GM19324 (cell line): ENCODE data around the gene AQP12B.

Experiments used
- ATAC-seq: cut with Tn5 transposase; IDR thresholded peaks from one replicate; pipeline ENCODE4 v1.9.1; 2021; ENCODE audit warnings: mild to moderate bottlenecking, moderate library complexity; ENCODE audit not compliant: unreplicated experiment, low FRiP score

Gene AQP12B

GRCh38 chr2:240650254-240650965 is 32.3 kb downstream of the AQP12B start:
- no peak for ATAC-seq

GRCh38 chr2:240649331-240649730 is 33.4 kb downstream of the AQP12B start:
- no peak for ATAC-seq

GRCh38 chr2:240648650-240649275 is 33.9 kb downstream of the AQP12B start:
- ATAC-seq: no peak

GRCh38 chr2:240648155-240648649 is 34.5 kb downstream of the AQP12B start:
- no peak for ATAC-seq

GRCh38 chr2:240647503-240648154 is 35.1 kb downstream of the AQP12B start:
- no peak for ATAC-seq

GRCh38 chr2:240646900-240647502 is 35.7 kb downstream of the AQP12B start:
- ATAC-seq: no peak

GRCh38 chr2:240646176-240646899 is 36.3 kb downstream of the AQP12B start:
- ATAC-seq: no peak

GRCh38 chr2:240645801-240646175 is 36.9 kb downstream of the AQP12B start:
- ATAC-seq: no peak

- ATAC-seq: no peak
These were observed 37.3 kb downstream of the AQP12B start for GRCh38 chr2:240645346-240645745.

- ATAC-seq: no peak
These were observed 37.8 kb downstream of the AQP12B start for GRCh38 chr2:240644859-240645301.

- no peak for ATAC-seq
These were observed 38.5 kb downstream of the AQP12B start for GRCh38 chr2:240644171-240644651.

GRCh38 chr2:240643811-240644150 is 38.9 kb downstream of the AQP12B start:
- ATAC-seq: no peak

- ATAC-seq: no peak
These were observed 39.4 kb downstream of the AQP12B start for GRCh38 chr2:240643093-240643810.

- ATAC-seq: no peak
These were observed 39.9 kb downstream of the AQP12B start for GRCh38 chr2:240642806-240643092.

- ATAC-seq: no peak
These were observed 40.5 kb downstream of the AQP12B start for GRCh38 chr2:240642061-240642805.

GRCh38 chr2:240640939-240641338 is 41.7 kb downstream of the AQP12B start:
- ATAC-seq: no peak

- ATAC-seq: no peak
These were observed 43.1 kb downstream of the AQP12B start for GRCh38 chr2:240639566-240639965.

- no peak for ATAC-seq
These were observed 44.0 kb downstream of the AQP12B start for GRCh38 chr2:240638512-240639160.

- no peak for ATAC-seq
These were observed 44.8 kb downstream of the AQP12B start for GRCh38 chr2:240637901-240638345.
